ENCODE data around the gene RABL2A. TPM values are rescaled to one million over a fixed set of nuclear protein-coding genes. Genes with fewer than 3 reads are reported as not detected.

Gene RABL2A
- total RNA-seq, 1 donor from 2014 or later: 11.1 TPM

Small RNA genes lying within 50 kb of the gene (microRNA-seq; reads per million reads assigned to microRNA genes)
- gene MIR1302-3 (ENCODE audit: borderline number of aligned reads): not detected

Other genes starting within 250 kb of the RABL2A start
- 27.9 to 36.1 TPM (median 29.9 TPM) in 3 replicates for gene ZNG1B, start 189.6 kb upstream of the RABL2A start, total RNA-seq
- 0.44 TPM in 1 of 3 replicates, not detected in the others for gene FOXD4L1, start 128.6 kb upstream of the RABL2A start, total RNA-seq
- 139 to 144 TPM (median 142 TPM) in 3 replicates for gene SLC35F5, start 129.4 kb downstream of the RABL2A start, total RNA-seq